ENCODE data around the gene ATP7A.

ATP7A gene

DNA sequence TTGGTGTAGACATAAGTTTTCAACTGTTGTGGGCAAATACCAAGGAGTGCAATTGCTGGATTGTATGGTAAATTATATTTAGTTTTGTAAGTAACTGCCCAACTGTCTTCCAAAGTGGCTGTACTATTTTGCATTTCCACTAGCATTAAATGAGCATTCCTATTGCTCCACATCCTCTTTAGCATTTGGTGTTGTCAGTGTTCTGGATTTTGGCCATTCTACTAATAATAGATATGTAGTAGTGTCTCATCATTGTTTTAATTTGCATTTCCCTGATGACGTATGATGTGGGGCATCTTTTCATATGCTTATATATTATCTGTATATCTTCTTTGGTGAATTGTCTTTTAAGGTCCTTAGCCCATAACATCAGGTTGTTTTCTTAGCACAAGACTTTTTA lies 41.7 kb downstream of the ATP7A start:
- Histone ChIP-seq H3K79me2 (no peaks in the 10 kb centered on the region), H3K9ac (no peak overlapping the region), H3K9me3 (ENCODE audit: control insufficient read depth, low read length) (no peaks in the 10 kb centered on the region), H3K4me2 (ENCODE audit: low read length) (no peak overlapping the region), H3K4me3 (ENCODE audit: low read depth, low read length) (no peak overlapping the region), H3K27me3 (ENCODE audit: control insufficient read depth, insufficient read depth, low read length) (no peaks in the 10 kb centered on the region), H2AFZ (no peak overlapping the region), H3K4me1 (no peaks in the 10 kb centered on the region), H3K27ac (no peak overlapping the region), H3K36me3 (ENCODE audit: control insufficient read depth, insufficient read depth, low read length) (no peaks in the 10 kb centered on the region)
- TF ChIP-seq, protein P1, sequence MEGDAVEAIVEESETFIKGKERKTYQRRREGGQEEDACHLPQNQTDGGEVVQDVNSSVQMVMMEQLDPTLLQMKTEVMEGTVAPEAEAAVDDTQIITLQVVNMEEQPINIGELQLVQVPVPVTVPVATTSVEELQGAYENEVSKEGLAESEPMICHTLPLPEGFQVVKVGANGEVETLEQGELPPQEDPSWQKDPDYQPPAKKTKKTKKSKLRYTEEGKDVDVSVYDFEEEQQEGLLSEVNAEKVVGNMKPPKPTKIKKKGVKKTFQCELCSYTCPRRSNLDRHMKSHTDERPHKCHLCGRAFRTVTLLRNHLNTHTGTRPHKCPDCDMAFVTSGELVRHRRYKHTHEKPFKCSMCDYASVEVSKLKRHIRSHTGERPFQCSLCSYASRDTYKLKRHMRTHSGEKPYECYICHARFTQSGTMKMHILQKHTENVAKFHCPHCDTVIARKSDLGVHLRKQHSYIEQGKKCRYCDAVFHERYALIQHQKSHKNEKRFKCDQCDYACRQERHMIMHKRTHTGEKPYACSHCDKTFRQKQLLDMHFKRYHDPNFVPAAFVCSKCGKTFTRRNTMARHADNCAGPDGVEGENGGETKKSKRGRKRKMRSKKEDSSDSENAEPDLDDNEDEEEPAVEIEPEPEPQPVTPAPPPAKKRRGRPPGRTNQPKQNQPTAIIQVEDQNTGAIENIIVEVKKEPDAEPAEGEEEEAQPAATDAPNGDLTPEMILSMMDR (IDR thresholded peaks at IDR 0.05), result no peak

DNA sequence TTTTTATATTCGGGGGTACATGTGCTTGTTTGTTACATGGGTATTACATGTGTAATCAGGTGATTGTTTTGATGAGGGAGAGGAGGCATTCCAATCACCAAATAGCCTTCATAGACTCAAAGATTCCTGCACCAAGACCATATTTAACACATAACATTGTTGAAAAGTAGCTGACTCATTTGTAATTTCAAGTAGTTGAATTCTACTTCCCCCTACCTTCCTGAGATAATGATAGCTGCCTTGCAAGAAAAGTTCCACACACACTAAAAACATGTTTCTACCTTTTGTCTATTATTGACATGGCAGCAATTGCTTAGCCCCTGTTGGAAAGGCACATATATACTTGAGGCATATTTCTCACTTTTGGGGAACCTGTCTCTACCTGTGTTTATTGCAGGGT lies 42.8 kb downstream of the ATP7A start:
- H3K27ac ChIP-seq, result no peak overlapping the region
- no peaks in the 10 kb centered on the region for H3K9me3 ChIP-seq (ENCODE audit: control insufficient read depth, low read length)
- H2AFZ ChIP-seq, result no peak overlapping the region
- H3K79me2 ChIP-seq, result no peaks in the 10 kb centered on the region
- TF ChIP-seq, protein P1 (IDR thresholded peaks at IDR 0.05), result no peak
- H3K4me1 ChIP-seq, result no peaks in the 10 kb centered on the region
- H3K9ac ChIP-seq, result no peak overlapping the region
- no peaks in the 10 kb centered on the region for H3K27me3 ChIP-seq (ENCODE audit: control insufficient read depth, insufficient read depth, low read length)
- no peak overlapping the region for H3K4me3 ChIP-seq (ENCODE audit: low read depth, low read length)
- H3K36me3 ChIP-seq (ENCODE audit: control insufficient read depth, insufficient read depth, low read length), result no peaks in the 10 kb centered on the region
- H3K4me2 ChIP-seq (ENCODE audit: low read length), result no peak overlapping the region

DNA sequence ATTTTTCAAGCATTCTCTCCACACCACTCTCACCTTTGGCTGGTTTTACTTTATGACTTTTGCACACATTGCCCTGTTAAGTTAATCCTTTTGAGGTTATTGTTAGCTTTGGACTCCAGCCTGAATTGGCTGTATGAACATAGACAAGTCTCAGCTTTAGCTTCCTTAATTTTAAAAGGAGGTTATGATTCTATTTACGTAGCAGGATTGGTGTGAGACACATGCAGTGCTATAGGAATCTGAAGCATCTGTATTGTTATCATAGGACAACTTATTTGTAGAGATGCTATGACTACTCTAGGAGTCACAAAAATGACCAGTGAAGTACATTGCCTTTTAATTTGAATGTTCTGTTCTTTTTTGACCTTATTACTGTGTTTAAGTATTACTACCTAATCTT lies 43.2 kb downstream of the ATP7A start:
- no peaks in the 10 kb centered on the region for H3K36me3 ChIP-seq (ENCODE audit: control insufficient read depth, insufficient read depth, low read length)

DNA sequence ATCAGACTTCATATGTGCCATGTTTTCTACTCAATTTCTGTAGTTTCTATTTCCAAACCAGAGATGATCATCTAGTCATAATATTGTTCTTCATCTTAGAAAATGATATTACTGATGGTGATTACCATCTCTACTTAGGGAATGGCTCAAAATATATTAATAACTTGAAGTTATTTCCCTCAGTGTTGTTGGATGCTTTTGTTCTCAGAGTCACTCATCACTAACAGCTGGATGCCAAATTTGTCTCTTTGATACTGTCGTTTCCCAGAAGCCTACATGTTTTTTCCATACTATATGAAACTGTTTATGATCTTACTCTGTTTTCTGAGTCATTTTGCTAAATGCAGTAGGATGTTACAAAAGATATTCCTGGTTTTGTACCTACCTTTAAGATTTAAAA lies 50.1 kb downstream of the ATP7A start:
- no peak overlapping the region for H3K4me3 ChIP-seq (ENCODE audit: low read depth, low read length)

More for the DNA sequence above, 43.2 kb downstream of the ATP7A start:
- no peak overlapping the region for H3K4me2 ChIP-seq (ENCODE audit: low read length)
- no peak overlapping the region for H3K27ac ChIP-seq
- no peaks in the 10 kb centered on the region for H3K27me3 ChIP-seq (ENCODE audit: control insufficient read depth, insufficient read depth, low read length)
- H3K4me1 ChIP-seq, result no peaks in the 10 kb centered on the region
- no peaks in the 10 kb centered on the region for H3K79me2 ChIP-seq
- no peak overlapping the region for H2AFZ ChIP-seq
- TF ChIP-seq, protein P1 (IDR thresholded peaks at IDR 0.05), result no peak
- H3K4me3 ChIP-seq (ENCODE audit: low read depth, low read length), result no peak overlapping the region
- no peak overlapping the region for H3K9ac ChIP-seq
- no peaks in the 10 kb centered on the region for H3K9me3 ChIP-seq (ENCODE audit: control insufficient read depth, low read length)

DNA sequence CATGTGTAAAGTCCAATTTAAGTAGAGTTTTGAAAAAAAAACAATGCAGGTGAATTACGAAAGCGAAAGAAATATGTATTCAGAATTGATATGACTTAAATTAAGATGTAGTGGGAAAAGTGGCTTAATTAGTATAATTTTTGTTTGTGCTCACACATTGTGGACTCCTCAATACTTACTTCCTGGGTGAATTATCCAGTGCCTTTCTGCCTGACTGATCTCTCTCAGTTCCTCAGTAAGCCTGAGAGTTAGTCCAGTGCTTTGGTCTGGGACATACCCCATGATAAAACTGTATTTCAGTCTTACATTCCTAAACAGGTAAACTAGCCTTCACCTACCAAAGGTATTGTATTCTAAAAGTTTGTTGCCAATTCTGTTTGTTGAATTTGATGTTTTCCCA lies 50.6 kb downstream of the ATP7A start:
- Histone ChIP-seq H3K4me1 (no peaks in the 10 kb centered on the region), H3K9ac (no peak overlapping the region), H3K27me3 (ENCODE audit: control insufficient read depth, insufficient read depth, low read length) (no peaks in the 10 kb centered on the region), H3K9me3 (ENCODE audit: control insufficient read depth, low read length) (no peaks in the 10 kb centered on the region), H3K36me3 (ENCODE audit: control insufficient read depth, insufficient read depth, low read length) (no peaks in the 10 kb centered on the region), H3K4me2 (ENCODE audit: low read length) (no peak overlapping the region), H3K27ac (no peak overlapping the region), H3K4me3 (ENCODE audit: low read depth, low read length) (no peak overlapping the region), H3K79me2 (peaks cover 2% of the 10 kb centered on the region), H2AFZ (no peak overlapping the region)
- TF ChIP-seq, protein P1 (IDR thresholded peaks at IDR 0.05), result no peak

More for the DNA sequence above, 50.1 kb downstream of the ATP7A start:
- no peak overlapping the region for H3K27ac ChIP-seq
- no peak overlapping the region for H3K9ac ChIP-seq
- no peaks in the 10 kb centered on the region for H3K4me1 ChIP-seq
- H3K79me2 ChIP-seq, result peaks cover 2% of the 10 kb centered on the region
- H3K9me3 ChIP-seq (ENCODE audit: control insufficient read depth, low read length), result no peaks in the 10 kb centered on the region
- H3K4me2 ChIP-seq (ENCODE audit: low read length), result no peak overlapping the region
- H3K36me3 ChIP-seq (ENCODE audit: control insufficient read depth, insufficient read depth, low read length), result no peaks in the 10 kb centered on the region
- TF ChIP-seq, protein P1 (IDR thresholded peaks at IDR 0.05), result no peak
- no peak overlapping the region for H2AFZ ChIP-seq
- no peaks in the 10 kb centered on the region for H3K27me3 ChIP-seq (ENCODE audit: control insufficient read depth, insufficient read depth, low read length)
